PC-9 (cell line): Measurements from ENCODE around the gene CHURC1. TPM values are rescaled to one million over a fixed set of nuclear protein-coding genes. Genes with fewer than 3 reads are reported as not detected.
A peak's percentile ranks its signal among the peaks of the same experiment; 100 is the strongest.

ENCODE experiments used
- BruUV-seq: library from RNA; stranded (reverse); fragments of 400-500 nt; replicated peaks from 2 replicates; lab custom pipeline; 2021; lab: Mats Ljungman, UMichigan
- CTCF ChIA-PET: fragments of 300-600 bp; sonication (Branson Sonifier 250); formaldehyde crosslinking; loops from one replicate; lab custom pipeline; 2022; ENCODE audit warnings: antibody characterized with exemption; lab: Charles Lee
- POLR2A ChIA-PET: fragments of 300-600 bp; sonication (Branson Sonifier 250); formaldehyde crosslinking; loops from one replicate; lab custom pipeline; 2022; ENCODE audit warnings: antibody characterized with exemption; ENCODE audit not compliant: unreplicated experiment; lab: Charles Lee
- DNase-seq, 2 experiments: peaks; one replicate each; pipeline versions ENCODE4 v3.0.0 to v3.0.0-alpha.2; 2015 to 2022; ENCODE audit warnings: mixed read lengths in 1 of 2
- H2AFZ ChIP-seq: fragments of 200-600 bp; sonication (generic); 2 replicates; pipeline ENCODE4 v1.8.1; 2017; ENCODE audit warnings: antibody characterized with exemption
- H3F3A ChIP-seq: fragments of 200-600 bp; sonication (generic); 2 replicates; pipeline ENCODE4 v1.8.1; 2017; ENCODE audit warnings: antibody characterized with exemption, mild to moderate bottlenecking, low read depth; ENCODE audit not compliant: insufficient read depth
- H3K27ac ChIP-seq: fragments of 200-600 bp; sonication (generic); 2 replicates; pipeline ENCODE4 v1.6.1; 2016; ENCODE audit warnings: mixed run types
- H3K27me3 ChIP-seq: fragments of 200-600 bp; sonication (generic); 2 replicates; pipeline ENCODE4 v1.6.1; 2016; ENCODE audit warnings: low read depth, mixed run types; ENCODE audit not compliant: insufficient read depth
- H3K36me3 ChIP-seq: fragments of 200-600 bp; sonication (generic); 2 replicates; pipeline ENCODE4 v1.6.1; 2016; ENCODE audit warnings: low read depth, mixed run types
- H3K4me1 ChIP-seq: fragments of 200-600 bp; sonication (generic); replicated peaks from 2 replicates; pipeline ENCODE4 v1.6.1; 2016; ENCODE audit warnings: mixed run types; ENCODE audit not compliant: insufficient read depth
- H3K4me2 ChIP-seq: fragments of 200-600 bp; sonication (generic); 2 replicates; pipeline ENCODE4 v1.6.1; 2017; ENCODE audit warnings: mixed run types
- H3K4me3 ChIP-seq: fragments of 200-600 bp; sonication (generic); 2 replicates; pipeline ENCODE4 v1.6.1; 2016; ENCODE audit warnings: mixed run types
- H3K79me2 ChIP-seq: fragments of 200-600 bp; sonication (generic); 2 replicates; pipeline ENCODE4 v1.6.1; 2017; ENCODE audit warnings: low read depth, mixed run types
- H3K9me2 ChIP-seq: fragments of 200-600 bp; sonication (generic); 2 replicates; pipeline ENCODE4 v1.8.1; 2017; ENCODE audit warnings: mild to moderate bottlenecking; ENCODE audit not compliant: insufficient read depth
- H3K9me3 ChIP-seq: fragments of 200-600 bp; sonication (generic); 2 replicates; pipeline ENCODE4 v1.8.1; 2016; ENCODE audit warnings: low read depth; ENCODE audit not compliant: insufficient read depth
- H4K20me1 ChIP-seq: fragments of 200-600 bp; sonication (generic); 2 replicates; pipeline ENCODE4 v1.8.1; 2017; ENCODE audit not compliant: insufficient read depth
- EZH2 ChIP-seq: fragments of 200-600 bp; sonication (generic); IDR thresholded peaks from 2 replicates; pipeline ENCODE4 v1.8.0; 2017; ENCODE audit warnings: antibody characterized with exemption, low read depth
- intact Hi-C: fragments of 100-400 bp; cut with micrococcal nuclease; formaldehyde crosslinking; loops from one replicate; pipeline ENCODE4 v1.10.0; 2022; ENCODE audit not compliant: unreplicated experiment
- total RNA-seq: library from RNA; stranded (reverse); gene quantifications from 2 replicates; pipeline ENCODE4 v1.2.3, GENCODE V29; 2021
- TF ChIP-seq, protein P1 (sequence below): fragments of 200-600 bp; sonication (generic); conservative IDR thresholded peaks from 2 replicates; pipeline ENCODE4 v1.6.1; 2017; ENCODE audit warnings: mixed run types, antibody characterized with exemption, mild to moderate bottlenecking, moderate library complexity

Gene CHURC1
- total RNA-seq, 1 experiment from 2014 or later, result 91.8 TPM

DNA sequence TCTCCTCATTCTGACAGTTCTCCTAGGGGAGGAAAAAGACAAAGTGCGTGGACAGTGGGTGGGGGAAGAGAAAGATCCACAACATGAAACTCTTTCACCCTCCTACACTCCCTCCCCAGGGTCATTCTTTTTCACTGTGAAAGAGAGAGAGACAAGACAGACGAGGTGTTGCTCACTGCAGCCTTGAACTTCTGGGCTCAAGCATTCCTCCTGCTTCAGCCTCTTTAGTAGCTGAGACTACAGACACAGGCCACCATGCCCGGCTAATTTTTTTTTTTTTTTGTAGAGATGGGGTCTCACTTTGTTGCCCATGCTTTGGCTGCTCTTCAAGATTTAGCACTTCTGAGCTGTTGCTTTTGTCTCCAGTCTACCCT is 25.5 kb downstream of the CHURC1 start:
- Histone ChIP-seq H3K9me3 (no peaks in the 10 kb centered on the region), H4K20me1 (no peaks in the 10 kb centered on the region), H2AFZ (no peak overlapping the region), H3F3A (peaks cover 42% of the 10 kb centered on the region), H3K36me3 (peaks cover 17% of the 10 kb centered on the region), H3K4me3 (no peak overlapping the region; the same call in 1 of the 2 replicates), H3K27ac (no peak overlapping the region), H3K79me2 (peaks cover 40% of the 10 kb centered on the region), H3K27me3 (no peaks in the 10 kb centered on the region), H3K4me1 (peaks cover 40% of the 10 kb centered on the region), H3K4me2 (peak overlapping the region; percentile 82; the same call in 1 of the 2 replicates), H3K9me2 (no peaks in the 10 kb centered on the region)
- no peak for DNase-seq
- intact Hi-C loops, result no loop called here
- TF ChIP-seq EZH2, result no peak
- TF ChIP-seq, protein P1, sequence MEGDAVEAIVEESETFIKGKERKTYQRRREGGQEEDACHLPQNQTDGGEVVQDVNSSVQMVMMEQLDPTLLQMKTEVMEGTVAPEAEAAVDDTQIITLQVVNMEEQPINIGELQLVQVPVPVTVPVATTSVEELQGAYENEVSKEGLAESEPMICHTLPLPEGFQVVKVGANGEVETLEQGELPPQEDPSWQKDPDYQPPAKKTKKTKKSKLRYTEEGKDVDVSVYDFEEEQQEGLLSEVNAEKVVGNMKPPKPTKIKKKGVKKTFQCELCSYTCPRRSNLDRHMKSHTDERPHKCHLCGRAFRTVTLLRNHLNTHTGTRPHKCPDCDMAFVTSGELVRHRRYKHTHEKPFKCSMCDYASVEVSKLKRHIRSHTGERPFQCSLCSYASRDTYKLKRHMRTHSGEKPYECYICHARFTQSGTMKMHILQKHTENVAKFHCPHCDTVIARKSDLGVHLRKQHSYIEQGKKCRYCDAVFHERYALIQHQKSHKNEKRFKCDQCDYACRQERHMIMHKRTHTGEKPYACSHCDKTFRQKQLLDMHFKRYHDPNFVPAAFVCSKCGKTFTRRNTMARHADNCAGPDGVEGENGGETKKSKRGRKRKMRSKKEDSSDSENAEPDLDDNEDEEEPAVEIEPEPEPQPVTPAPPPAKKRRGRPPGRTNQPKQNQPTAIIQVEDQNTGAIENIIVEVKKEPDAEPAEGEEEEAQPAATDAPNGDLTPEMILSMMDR, result no peak
- ChIA-PET POLR2A (no interaction called here), CTCF (interaction anchor here (0.6 to 1.6 kb wide), 6 partner anchors 21 to 149 kb away, joined by 3 to 6 read pairs (median 3); no protein-coding TSS in a partner anchor)
- no TSS peak for BruUV-seq

DNA sequence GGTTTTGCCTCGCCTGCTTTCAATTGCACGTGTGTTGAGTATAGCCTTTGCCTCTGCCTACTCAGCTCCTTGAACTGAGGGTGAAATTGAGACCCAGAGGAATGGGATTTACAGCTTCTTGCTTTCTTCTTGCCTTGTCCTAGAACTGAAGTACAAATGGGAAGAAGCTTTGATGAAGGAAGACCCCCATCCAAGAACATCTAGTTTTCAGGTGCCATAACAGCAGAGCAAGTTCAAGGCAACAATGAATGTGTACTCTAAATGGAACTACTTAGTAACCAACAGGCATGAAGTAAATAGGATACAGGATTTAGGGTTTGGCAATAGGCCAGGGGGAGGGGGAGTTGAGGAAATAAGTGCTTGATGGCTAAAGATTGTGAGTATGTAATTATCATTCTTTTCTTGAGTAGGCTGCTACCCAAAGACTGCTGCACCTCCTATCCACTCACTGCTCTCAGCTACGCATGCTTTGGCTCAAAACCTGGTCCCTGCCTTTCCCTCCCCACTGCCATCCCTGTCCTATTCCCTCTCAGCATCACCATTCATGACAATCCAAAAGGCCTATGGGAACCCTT is 26.2 kb downstream of the CHURC1 start:
- peak overlapping the region; percentile 82 for H3K4me2 ChIP-seq
- TF ChIP-seq, protein P1, result no peak
- TF ChIP-seq EZH2, result no peak
- intact Hi-C loops, result no loop called here
- H3K4me3 ChIP-seq, result peak overlapping the region; percentile 63; the same call in 1 of the 2 replicates
- peaks cover 40% of the 10 kb centered on the region for H3K79me2 ChIP-seq
- no peak overlapping the region for H2AFZ ChIP-seq
- no peak for DNase-seq
- ChIA-PET POLR2A (interaction anchor here (0.7 kb wide), 1 partner anchor 728 kb away, joined by 3 read pairs; no protein-coding TSS in a partner anchor), CTCF (interaction anchor here (0.6 to 1.6 kb wide), 5 partner anchors 20 to 149 kb away, joined by 3 to 4 read pairs (median 3); no protein-coding TSS in a partner anchor)
- peaks cover 40% of the 10 kb centered on the region for H3K4me1 ChIP-seq
- H3K27me3 ChIP-seq, result no peaks in the 10 kb centered on the region
- H3K9me2 ChIP-seq, result no peaks in the 10 kb centered on the region
- H3K27ac ChIP-seq, result peak overlapping the region; percentile 3; the same call in 1 of the 2 replicates
- peaks cover 41% of the 10 kb centered on the region for H3F3A ChIP-seq
- H3K36me3 ChIP-seq, result peaks cover 17% of the 10 kb centered on the region
- no peaks in the 10 kb centered on the region for H3K9me3 ChIP-seq
- BruUV-seq, result no TSS peak
- no peaks in the 10 kb centered on the region for H4K20me1 ChIP-seq

DNA sequence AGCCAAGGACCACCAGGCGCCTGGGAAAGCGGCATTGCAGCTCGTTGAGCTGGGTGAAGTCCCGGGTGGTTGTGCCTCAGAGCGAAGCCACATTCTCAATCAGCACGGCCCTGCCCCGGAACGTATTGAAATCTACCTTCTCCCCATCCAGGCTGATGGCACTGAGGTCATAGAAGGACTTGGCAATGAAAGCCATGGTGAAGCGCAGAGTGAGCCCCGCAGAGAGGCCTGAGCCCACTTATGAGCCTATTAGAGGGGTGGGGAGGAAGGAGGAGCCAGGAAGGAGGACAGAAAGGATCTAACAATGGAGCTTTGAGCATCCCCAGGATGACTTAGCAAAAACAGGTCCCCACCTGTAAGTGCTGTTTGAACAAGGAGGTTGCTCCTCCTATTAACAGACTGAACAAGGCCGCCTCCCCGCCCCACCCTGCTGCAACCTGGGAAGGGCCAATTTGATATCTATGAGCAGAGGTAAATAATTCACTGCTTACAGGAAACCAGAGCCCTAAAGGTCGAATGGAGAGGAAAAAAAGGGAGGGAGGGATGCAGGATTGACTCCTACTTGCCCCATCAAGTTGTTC is 28.4 kb downstream of the CHURC1 start, which contains the start of gene GPX2:
TSS of gene GPX2 (minus strand) at position 215 of the 581 bp plus-strand sequence. CDS start at position 196, 19 bp downstream.
- DNase-seq, result peak; percentile 89 to 94
- Histone ChIP-seq H3K27me3 (no peaks in the 10 kb centered on the region), H3K79me2 (peaks cover 40% of the 10 kb centered on the region), H4K20me1 (no peaks in the 10 kb centered on the region), H3F3A (peaks cover 28% of the 10 kb centered on the region; the same call in 1 of the 2 replicates), H3K9me2 (no peaks in the 10 kb centered on the region), H3K36me3 (peaks cover 17% of the 10 kb centered on the region), H3K27ac (peak within 1 kb of the TSS; percentile 83), H3K9me3 (no peaks in the 10 kb centered on the region), H2AFZ (peak within 1 kb of the TSS; percentile 35; the same call in 1 of the 2 replicates), H3K4me3 (peak within 1 kb of the TSS; percentile 63), H3K4me1 (peaks cover 40% of the 10 kb centered on the region), H3K4me2 (peak within 1 kb of the TSS; percentile 82)
- ChIA-PET POLR2A (interaction anchor here (0.6 to 1.0 kb wide), 6 partner anchors 14 to 577 kb away, joined by 3 to 19 read pairs (median 4); no protein-coding TSS in a partner anchor), CTCF (interaction anchor here (0.6 to 1.3 kb wide), 5 partner anchors 19 to 47 kb away, joined by 3 to 11 read pairs (median 4); no protein-coding TSS in a partner anchor)
- intact Hi-C loops, result loop anchor here (1.0 kb wide), 4 partner anchors 25 to 41 kb away; partner anchors contain the start of gene CHURC1
- BruUV-seq, result no TSS peak
- TF ChIP-seq, protein P1, result no peak
- TF ChIP-seq EZH2, result no peak
